DND-41 (cell line): ENCODE measurements around the gene TAF4.

Source experiments
- EZH2 ChIP-seq: IDR thresholded peaks from 3 replicates; pipeline ENCODE4 v1.6.1; 2012; ENCODE audit warnings: borderline replicate concordance, low read depth, mild to moderate bottlenecking, moderate library complexity, low read length, inconsistent platforms; ENCODE audit not compliant: severe bottlenecking
- TF ChIP-seq, protein P1 (sequence below): IDR thresholded peaks from 2 replicates; pipeline ENCODE4 v1.5.1; 2012; ENCODE audit warnings: borderline replicate concordance, low read length, moderate library complexity, mild to moderate bottlenecking; ENCODE audit not compliant: poor library complexity, severe bottlenecking; ENCODE audit errors: extremely low read depth

DNA sequence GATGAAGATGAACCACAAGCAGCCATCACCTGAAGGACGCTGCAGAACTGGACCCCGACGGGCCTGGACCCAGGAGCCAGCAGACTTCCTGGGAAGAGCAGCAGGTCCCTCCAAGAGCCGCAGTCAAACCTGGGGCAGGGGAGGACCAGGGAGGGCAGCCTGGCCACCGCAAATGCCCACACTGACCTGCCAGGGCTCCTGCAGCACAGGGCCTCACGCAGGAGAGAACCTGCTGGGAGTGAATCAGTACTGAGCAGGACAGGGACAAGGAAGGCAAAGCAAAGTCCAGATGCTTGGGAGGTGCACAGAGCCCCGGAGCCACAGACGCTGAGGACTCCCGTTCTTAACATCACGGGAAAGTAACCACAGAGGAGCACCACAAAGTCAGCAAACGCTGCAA lies 75.2 kb downstream of the TAF4 start:
- TF ChIP-seq, protein P1, sequence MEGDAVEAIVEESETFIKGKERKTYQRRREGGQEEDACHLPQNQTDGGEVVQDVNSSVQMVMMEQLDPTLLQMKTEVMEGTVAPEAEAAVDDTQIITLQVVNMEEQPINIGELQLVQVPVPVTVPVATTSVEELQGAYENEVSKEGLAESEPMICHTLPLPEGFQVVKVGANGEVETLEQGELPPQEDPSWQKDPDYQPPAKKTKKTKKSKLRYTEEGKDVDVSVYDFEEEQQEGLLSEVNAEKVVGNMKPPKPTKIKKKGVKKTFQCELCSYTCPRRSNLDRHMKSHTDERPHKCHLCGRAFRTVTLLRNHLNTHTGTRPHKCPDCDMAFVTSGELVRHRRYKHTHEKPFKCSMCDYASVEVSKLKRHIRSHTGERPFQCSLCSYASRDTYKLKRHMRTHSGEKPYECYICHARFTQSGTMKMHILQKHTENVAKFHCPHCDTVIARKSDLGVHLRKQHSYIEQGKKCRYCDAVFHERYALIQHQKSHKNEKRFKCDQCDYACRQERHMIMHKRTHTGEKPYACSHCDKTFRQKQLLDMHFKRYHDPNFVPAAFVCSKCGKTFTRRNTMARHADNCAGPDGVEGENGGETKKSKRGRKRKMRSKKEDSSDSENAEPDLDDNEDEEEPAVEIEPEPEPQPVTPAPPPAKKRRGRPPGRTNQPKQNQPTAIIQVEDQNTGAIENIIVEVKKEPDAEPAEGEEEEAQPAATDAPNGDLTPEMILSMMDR = no peak
- no peak for TF ChIP-seq EZH2
